CD4-positive, alpha-beta T cell treated with Interferon gamma for 1 hour (primary cell): ENCODE measurements around the gene HOTAIR.
A peak's percentile ranks its signal among the peaks of the same experiment; 100 is the strongest.

Source experiments
- DNase-seq: peaks from one replicate; pipeline ENCODE4 v3.0.0-alpha.2; 2020

The HOTAIR gene

GRCh38 chr12:53985692-53985993 is 10.9 kb upstream of the HOTAIR start:
- no peak for DNase-seq

GRCh38 chr12:53984901-53985691 is 10.3 kb upstream of the HOTAIR start, which contains the start of gene HOXC10:
Gene HOXC10 (plus strand): TSS chr12:53985146. CDS start chr12:53985260, 114 bp downstream.
- DNase-seq = peak; percentile 79

GRCh38 chr12:53983950-53984572 is 9.3 kb upstream of the HOTAIR start:
- no peak for DNase-seq

GRCh38 chr12:53983568-53983949 is 8.8 kb upstream of the HOTAIR start:
- DNase-seq = no peak

GRCh38 chr12:53982648-53983567 is 8.2 kb upstream of the HOTAIR start:
- DNase-seq = no peak

GRCh38 chr12:53981634-53982565 is 7.1 kb upstream of the HOTAIR start:
- DNase-seq = no peak

- no peak for DNase-seq
These were observed 6.2 kb upstream of the HOTAIR start for GRCh38 chr12:53980802-53981496.

GRCh38 chr12:53980104-53980801 is 5.5 kb upstream of the HOTAIR start:
- DNase-seq = no peak

- no peak for DNase-seq
These were observed 4.0 kb upstream of the HOTAIR start for GRCh38 chr12:53978477-53979356.

GRCh38 chr12:53977596-53978445 is 3.1 kb upstream of the HOTAIR start:
- DNase-seq = no peak

- DNase-seq = no peak
These were observed 2.3 kb upstream of the HOTAIR start for GRCh38 chr12:53976823-53977595.

GRCh38 chr12:53976172-53976822 is 1.5 kb upstream of the HOTAIR start:
- no peak for DNase-seq

- DNase-seq = no peak
These were observed 862 bp upstream of the HOTAIR start for GRCh38 chr12:53975479-53976152.

- no peak for DNase-seq
These were observed 314 bp upstream of the HOTAIR start for GRCh38 chr12:53975064-53975471.

GRCh38 chr12:53973236-53974042 is 1.3 kb downstream of the HOTAIR start:
- no peak for DNase-seq

- no peak for DNase-seq
These were observed 2.0 kb downstream of the HOTAIR start, which contains the start of gene HOXC11 for GRCh38 chr12:53972722-53973235. Gene HOXC11 (plus strand): TSS chr12:53973126. CDS start chr12:53973242, 116 bp downstream.
